SU-DHL-6 (cell line): ENCODE measurements around the gene ERAP2.

ENCODE experiments used
- H2AFZ ChIP-seq: fragments of 200-600 bp; sonication (generic); 2 replicates; pipeline ENCODE4 v1.6.1; 2014; ENCODE audit warnings: low read depth, mild to moderate bottlenecking, moderate library complexity, mixed read lengths, antibody characterized with exemption, low read length; ENCODE audit not compliant: severe bottlenecking
- H3F3A ChIP-seq: fragments of 200-600 bp; shearing (Covaris generic); 2 replicates; pipeline ENCODE4 v1.6.0; 2016; ENCODE audit warnings: antibody characterized with exemption, mild to moderate bottlenecking; ENCODE audit not compliant: insufficient read depth
- H3K27ac ChIP-seq: fragments of 200-600 bp; sonication (generic); 2 replicates; pipeline ENCODE4 v1.5.1; 2016; ENCODE audit warnings: low read depth, mild to moderate bottlenecking, low read length, moderate library complexity, mixed read lengths
- H3K27me3 ChIP-seq: fragments of 200-600 bp; sonication (generic), shearing (Covaris generic); 2 replicates; pipeline ENCODE4 v1.6.0; 2014; ENCODE audit warnings: mild to moderate bottlenecking, low read length
- H3K36me3 ChIP-seq: fragments of 200-600 bp; sonication (generic); 2 replicates; pipeline ENCODE4 v1.6.1; 2014; ENCODE audit warnings: mild to moderate bottlenecking, low read length, mixed read lengths
- H3K4me2 ChIP-seq: fragments of 300-600, 200-600 bp; shearing (Covaris generic), sonication (generic); 2 replicates; pipeline ENCODE4 v1.6.0; 2014; ENCODE audit warnings: low read length, low read depth, mild to moderate bottlenecking; ENCODE audit not compliant: poor library complexity, severe bottlenecking
- H3K4me3 ChIP-seq: fragments of 200-600 bp; sonication (generic); 2 replicates; pipeline ENCODE4 v1.5.1; 2014; ENCODE audit warnings: antibody characterized with exemption, low read length, mild to moderate bottlenecking, mixed read lengths; ENCODE audit not compliant: insufficient read depth, poor library complexity, severe bottlenecking
- H3K79me2 ChIP-seq: fragments of 200-600 bp; sonication (generic); 2 replicates; pipeline ENCODE4 v1.6.1; 2014; ENCODE audit warnings: mild to moderate bottlenecking, low read length, moderate library complexity; ENCODE audit not compliant: insufficient read depth
- H3K9ac ChIP-seq: fragments of 200-600 bp; sonication (generic); 2 replicates; pipeline ENCODE4 v1.7.0; 2014; ENCODE audit warnings: mild to moderate bottlenecking, low read length
- H3K9me2 ChIP-seq: fragments of 200-600 bp; sonication (generic); replicated peaks from 2 replicates; pipeline ENCODE4 v1.6.1; 2014; ENCODE audit warnings: low read length; ENCODE audit not compliant: insufficient read depth
- H3K9me3 ChIP-seq: fragments of 200-600 bp; sonication (generic); 2 replicates; pipeline ENCODE4 v1.6.1; 2014; ENCODE audit warnings: low read length, mixed read lengths; ENCODE audit not compliant: insufficient read depth
- H4K20me1 ChIP-seq: fragments of 200-600 bp; sonication (generic); 2 replicates; pipeline ENCODE4 v1.6.1; 2014; ENCODE audit warnings: low read depth, mild to moderate bottlenecking, antibody characterized with exemption, low read length, moderate library complexity, mixed read lengths
- EZH2phosphoT487 ChIP-seq: fragments of 200-600 bp; sonication (generic), shearing (Covaris generic); conservative IDR thresholded peaks from 2 replicates; pipeline ENCODE4 v1.6.1; 2018; ENCODE audit warnings: mild to moderate bottlenecking, antibody characterized with exemption, low read length, moderate library complexity, mixed read lengths
- TF ChIP-seq, protein P1 (sequence below): fragments of 200-600 bp; sonication (generic); IDR thresholded peaks from one replicate; pipeline ENCODE4 v1.5.1; 2017; ENCODE audit warnings: antibody characterized with exemption, mild to moderate bottlenecking, low read length, moderate library complexity; ENCODE audit not compliant: insufficient read depth, poor library complexity, severe bottlenecking

Gene ERAP2

DNA sequence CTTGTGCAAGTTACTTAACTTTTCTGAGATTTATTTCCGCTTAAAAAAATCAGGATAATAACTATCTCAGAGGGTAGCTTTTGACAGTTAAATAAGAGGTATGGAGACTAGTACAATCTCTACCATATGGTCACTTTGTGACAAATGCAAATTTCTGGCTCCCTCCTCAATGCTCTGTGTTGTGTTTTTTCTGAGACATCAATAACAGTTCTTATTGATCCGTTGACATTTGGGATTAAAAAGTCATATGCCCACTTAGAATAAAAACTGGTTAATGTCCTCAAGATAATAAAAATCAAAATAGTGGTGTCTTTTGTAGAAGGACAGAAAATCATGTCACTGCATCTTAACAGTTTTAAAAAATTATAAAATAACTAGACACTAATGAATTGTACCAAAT, 34.8 kb downstream of the ERAP2 start:
- no peaks in the 10 kb centered on the region for H3K79me2 ChIP-seq
- TF ChIP-seq, protein P1, sequence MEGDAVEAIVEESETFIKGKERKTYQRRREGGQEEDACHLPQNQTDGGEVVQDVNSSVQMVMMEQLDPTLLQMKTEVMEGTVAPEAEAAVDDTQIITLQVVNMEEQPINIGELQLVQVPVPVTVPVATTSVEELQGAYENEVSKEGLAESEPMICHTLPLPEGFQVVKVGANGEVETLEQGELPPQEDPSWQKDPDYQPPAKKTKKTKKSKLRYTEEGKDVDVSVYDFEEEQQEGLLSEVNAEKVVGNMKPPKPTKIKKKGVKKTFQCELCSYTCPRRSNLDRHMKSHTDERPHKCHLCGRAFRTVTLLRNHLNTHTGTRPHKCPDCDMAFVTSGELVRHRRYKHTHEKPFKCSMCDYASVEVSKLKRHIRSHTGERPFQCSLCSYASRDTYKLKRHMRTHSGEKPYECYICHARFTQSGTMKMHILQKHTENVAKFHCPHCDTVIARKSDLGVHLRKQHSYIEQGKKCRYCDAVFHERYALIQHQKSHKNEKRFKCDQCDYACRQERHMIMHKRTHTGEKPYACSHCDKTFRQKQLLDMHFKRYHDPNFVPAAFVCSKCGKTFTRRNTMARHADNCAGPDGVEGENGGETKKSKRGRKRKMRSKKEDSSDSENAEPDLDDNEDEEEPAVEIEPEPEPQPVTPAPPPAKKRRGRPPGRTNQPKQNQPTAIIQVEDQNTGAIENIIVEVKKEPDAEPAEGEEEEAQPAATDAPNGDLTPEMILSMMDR: no peak
- TF ChIP-seq EZH2phosphoT487: no peak
- H3K9me2 ChIP-seq: no peaks in the 10 kb centered on the region
- peaks cover 5% of the 10 kb centered on the region; the same call in 1 of the 2 replicates for H3K36me3 ChIP-seq
- H3K27ac ChIP-seq: no peak overlapping the region
- no peak overlapping the region for H2AFZ ChIP-seq
- H3K4me2 ChIP-seq: no peak overlapping the region
- no peaks in the 10 kb centered on the region for H3K27me3 ChIP-seq
- H3K4me3 ChIP-seq: no peak overlapping the region
- H3K9ac ChIP-seq: no peak overlapping the region
- no peaks in the 10 kb centered on the region; the same call in 1 of the 2 replicates for H3F3A ChIP-seq
- H3K9me3 ChIP-seq: no peaks in the 10 kb centered on the region
- H4K20me1 ChIP-seq: no peaks in the 10 kb centered on the region

DNA sequence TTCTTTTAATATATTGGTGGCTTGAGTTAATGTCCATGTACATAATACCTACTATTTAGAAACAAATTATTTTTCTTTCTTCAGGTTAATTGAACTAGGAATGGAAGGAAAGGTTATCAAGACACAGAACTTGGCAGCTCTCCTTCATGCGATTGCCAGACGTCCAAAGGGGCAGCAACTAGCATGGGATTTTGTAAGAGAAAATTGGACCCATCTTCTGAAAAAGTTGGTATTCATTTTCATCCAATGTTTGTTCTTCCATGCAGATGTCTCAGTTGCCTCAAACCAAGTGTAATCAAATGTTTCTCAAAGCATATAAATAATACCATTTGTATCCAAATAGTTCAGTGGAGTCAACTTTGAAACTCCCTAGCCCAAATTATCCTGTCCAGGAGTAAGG, 36.9 kb downstream of the ERAP2 start:
- H3K79me2 ChIP-seq: no peaks in the 10 kb centered on the region
- H2AFZ ChIP-seq: no peak overlapping the region
- H4K20me1 ChIP-seq: no peaks in the 10 kb centered on the region
- TF ChIP-seq EZH2phosphoT487: no peak
- TF ChIP-seq, protein P1: no peak
- H3K4me2 ChIP-seq: no peak overlapping the region
- H3K9me3 ChIP-seq: no peaks in the 10 kb centered on the region
- H3K27ac ChIP-seq: no peak overlapping the region
- H3K9ac ChIP-seq: no peak overlapping the region
- H3K4me3 ChIP-seq: no peak overlapping the region
- no peaks in the 10 kb centered on the region for H3K27me3 ChIP-seq
- peaks cover 1% of the 10 kb centered on the region; the same call in 1 of the 2 replicates for H3F3A ChIP-seq
- H3K9me2 ChIP-seq: no peaks in the 10 kb centered on the region
- peaks cover 5% of the 10 kb centered on the region; the same call in 1 of the 2 replicates for H3K36me3 ChIP-seq

GRCh38 chr5:96919754-96920197, 43.5 kb downstream of the ERAP2 start:
- Histone ChIP-seq H3K9me3 (no peaks in the 10 kb centered on the region), H3K4me2 (no peak overlapping the region), H3K9me2 (no peaks in the 10 kb centered on the region), H3K4me3 (no peak overlapping the region), H3F3A (peaks cover 41% of the 10 kb centered on the region), H3K9ac (no peak overlapping the region), H3K27me3 (no peaks in the 10 kb centered on the region), H3K27ac (no peak overlapping the region), H4K20me1 (no peaks in the 10 kb centered on the region), H2AFZ (no peak overlapping the region), H3K36me3 (no peaks in the 10 kb centered on the region), H3K79me2 (no peaks in the 10 kb centered on the region)
- TF ChIP-seq, protein P1: no peak
- no peak for TF ChIP-seq EZH2phosphoT487
